Measurements from ENCODE around the gene EPHA8.

DNA sequence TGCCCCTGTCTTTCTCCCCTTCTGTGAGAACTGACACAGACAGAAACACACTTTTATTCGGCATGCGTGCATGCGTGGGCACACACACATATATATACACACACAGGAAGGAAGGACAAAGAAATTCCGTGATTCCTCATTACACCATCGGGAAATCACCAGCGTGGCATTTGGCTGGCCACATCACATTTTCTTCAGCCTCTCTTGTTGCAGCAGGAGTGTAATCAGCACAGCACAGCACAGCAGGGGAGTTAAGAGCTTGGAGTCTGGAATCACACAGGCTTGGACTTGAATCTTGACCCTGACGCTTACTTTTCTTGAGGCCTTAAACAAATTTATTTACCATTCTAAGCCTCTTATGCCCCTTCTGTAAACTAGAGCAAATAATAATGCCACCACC lies 45.3 kb upstream of the EPHA8 start:
- TF ChIP-seq CTCF (CRISPR knock-in tag; IDR thresholded peaks at IDR 0.05) (no peak), BORCS8-MEF2B (CRISPR knock-in tag; IDR thresholded peaks at IDR 0.05) (no peak), ZNF567 (CRISPR knock-in tag; IDR thresholded peaks at IDR 0.05; ENCODE audit: borderline replicate concordance) (no peak), ELF1 (CRISPR knock-in tag; IDR thresholded peaks at IDR 0.05) (no peak), PHF21A (CRISPR knock-in tag; IDR thresholded peaks at IDR 0.05) (no peak), NFRKB (IDR thresholded peaks at IDR 0.05) (no peak), ZNF24 (IDR thresholded peaks at IDR 0.05) (no peak), PHF8 (CRISPR knock-in tag; IDR thresholded peaks at IDR 0.05) (no peak), KLF16 (CRISPR knock-in tag; IDR thresholded peaks at IDR 0.05) (no peak)
- TF ChIP-seq, protein P1, sequence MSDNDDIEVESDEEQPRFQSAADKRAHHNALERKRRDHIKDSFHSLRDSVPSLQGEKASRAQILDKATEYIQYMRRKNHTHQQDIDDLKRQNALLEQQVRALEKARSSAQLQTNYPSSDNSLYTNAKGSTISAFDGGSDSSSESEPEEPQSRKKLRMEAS (IDR thresholded peaks at IDR 0.05) = no peak
- TF ChIP-seq, protein P2, sequence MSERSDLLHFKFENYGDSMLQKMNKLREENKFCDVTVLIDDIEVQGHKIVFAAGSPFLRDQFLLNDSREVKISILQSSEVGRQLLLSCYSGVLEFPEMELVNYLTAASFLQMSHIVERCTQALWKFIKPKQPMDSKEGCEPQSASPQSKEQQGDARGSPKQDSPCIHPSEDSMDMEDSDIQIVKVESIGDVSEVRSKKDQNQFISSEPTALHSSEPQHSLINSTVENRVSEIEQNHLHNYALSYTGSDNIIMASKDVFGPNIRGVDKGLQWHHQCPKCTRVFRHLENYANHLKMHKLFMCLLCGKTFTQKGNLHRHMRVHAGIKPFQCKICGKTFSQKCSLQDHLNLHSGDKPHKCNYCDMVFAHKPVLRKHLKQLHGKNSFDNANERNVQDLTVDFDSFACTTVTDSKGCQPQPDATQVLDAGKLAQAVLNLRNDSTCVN (CRISPR knock-in tag; IDR thresholded peaks at IDR 0.05; ENCODE audit: borderline replicate concordance) = no peak
- TF ChIP-seq, protein P3, sequence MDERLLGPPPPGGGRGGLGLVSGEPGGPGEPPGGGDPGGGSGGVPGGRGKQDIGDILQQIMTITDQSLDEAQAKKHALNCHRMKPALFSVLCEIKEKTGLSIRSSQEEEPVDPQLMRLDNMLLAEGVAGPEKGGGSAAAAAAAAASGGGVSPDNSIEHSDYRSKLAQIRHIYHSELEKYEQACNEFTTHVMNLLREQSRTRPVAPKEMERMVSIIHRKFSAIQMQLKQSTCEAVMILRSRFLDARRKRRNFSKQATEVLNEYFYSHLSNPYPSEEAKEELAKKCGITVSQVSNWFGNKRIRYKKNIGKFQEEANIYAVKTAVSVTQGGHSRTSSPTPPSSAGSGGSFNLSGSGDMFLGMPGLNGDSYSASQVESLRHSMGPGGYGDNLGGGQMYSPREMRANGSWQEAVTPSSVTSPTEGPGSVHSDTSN (CRISPR knock-in tag; IDR thresholded peaks at IDR 0.05) = no peak
